GM23248 (cell line): ENCODE data around the gene PABPN1L. TPM values are rescaled to one million over a fixed set of nuclear protein-coding genes. Genes with fewer than 3 reads are reported as not detected.

Experiments
- DNase-seq: peaks from one replicate; pipeline ENCODE4 v3.0.0-alpha.2; 2015
- H2AFZ ChIP-seq: fragments of 200-600 bp; sonication (generic); 2 replicates; pipeline ENCODE4 v1.6.1; 2016; ENCODE audit warnings: antibody characterized with exemption
- H3F3A ChIP-seq: fragments of 200-600 bp; sonication (generic); 2 replicates; pipeline ENCODE4 v1.6.1; 2016; ENCODE audit warnings: mild to moderate bottlenecking, antibody characterized with exemption, mixed run types; ENCODE audit not compliant: insufficient read depth
- H3K27ac ChIP-seq: fragments of 200-600 bp; sonication (generic); 2 replicates; pipeline ENCODE4 v1.5.1; 2016; ENCODE audit warnings: mild to moderate bottlenecking
- H3K27me3 ChIP-seq: fragments of 200-600 bp; sonication (generic); replicated peaks from 2 replicates; pipeline ENCODE4 v1.6.1; 2016; ENCODE audit warnings: mild to moderate bottlenecking; ENCODE audit not compliant: insufficient read depth
- H3K36me3 ChIP-seq: fragments of 200-600 bp; sonication (generic); 2 replicates; pipeline ENCODE4 v1.6.1; 2016; ENCODE audit warnings: low read depth, mild to moderate bottlenecking
- H3K4me1 ChIP-seq: fragments of 200-600 bp; sonication (generic); 2 replicates; pipeline ENCODE4 v1.6.1; 2016; ENCODE audit warnings: mild to moderate bottlenecking; ENCODE audit not compliant: insufficient read depth
- H3K4me2 ChIP-seq: fragments of 200-600 bp; sonication (generic); one replicate; pipeline ENCODE4 v1.6.1; 2016; ENCODE audit warnings: mild to moderate bottlenecking; ENCODE audit not compliant: unreplicated experiment
- H3K4me3 ChIP-seq: fragments of 200-600 bp; sonication (generic); 2 replicates; pipeline ENCODE4 v1.5.1; 2016; ENCODE audit warnings: mild to moderate bottlenecking
- H3K79me2 ChIP-seq: fragments of 200-600 bp; sonication (generic); 2 replicates; pipeline ENCODE4 v1.6.1; 2016; ENCODE audit warnings: mild to moderate bottlenecking; ENCODE audit not compliant: insufficient read depth
- H3K9ac ChIP-seq: fragments of 200-600 bp; sonication (generic); 2 replicates; pipeline ENCODE4 v1.6.1; 2016; ENCODE audit warnings: mild to moderate bottlenecking
- H3K9me2 ChIP-seq: fragments of 200-600 bp; sonication (generic); 2 replicates; pipeline ENCODE4 v1.6.1; 2016; ENCODE audit warnings: mixed run types, mild to moderate bottlenecking, moderate library complexity; ENCODE audit not compliant: insufficient read depth
- H3K9me3 ChIP-seq: fragments of 200-600 bp; sonication (generic); one replicate; pipeline ENCODE4 v1.6.1; 2017; ENCODE audit warnings: low read depth
- H4K20me1 ChIP-seq: fragments of 200-600 bp; sonication (generic); 2 replicates; pipeline ENCODE4 v1.6.0; 2016; ENCODE audit not compliant: insufficient read depth
- EZH2 ChIP-seq: fragments of 200-600 bp; sonication (generic); IDR thresholded peaks from 2 replicates; pipeline ENCODE4 v1.6.1; 2018; ENCODE audit warnings: antibody characterized with exemption, mild to moderate bottlenecking; ENCODE audit not compliant: insufficient read depth, poor library complexity, severe bottlenecking
- EZH2phosphoT487 ChIP-seq: fragments of 200-600 bp; sonication (generic); IDR thresholded peaks from 2 replicates; pipeline ENCODE4 v1.6.1; 2018; ENCODE audit warnings: antibody characterized with exemption, moderate library complexity, mild to moderate bottlenecking, low read depth; ENCODE audit not compliant: insufficient read depth
- whole genome bisulfite sequencing, 2 experiments: methylation state at CpG; one replicate each; pipeline ENCODE4 v1.1.6; 2015 to 2017; ENCODE audit warnings: low lambda C conversion rate in 2 of 2, low coverage in 1 of 2; ENCODE audit errors: missing lambda C conversion rate in 2 of 2; 5-methylcytosine and 5-hydroxymethylcytosine counted together
- in situ Hi-C: fragments of 300-500 bp; cut with MboI; formaldehyde crosslinking; loops from 2 replicates; pipeline ENCODE4 v1.15.0; 2020
- polyA plus RNA-seq: library from polyadenylated mRNA; unstranded; fragments of >200 nt; fragmentation: Nextera tagmentation; extraction: Ambion mirVana; gene quantifications from 2 replicates; pipeline ENCODE4 v1.2.1, GENCODE V29; 2016
- total RNA-seq: library from RNA; depleted of rRNA; stranded (reverse); fragments of >200 nt; shearing (Covaris generic); gene quantifications from 2 replicates; pipeline ENCODE4 v1.2.3, GENCODE V29; 2014

The PABPN1L gene
- total and polyA plus RNA-seq, 2 experiments from 2014 or later: not detected

DNA sequence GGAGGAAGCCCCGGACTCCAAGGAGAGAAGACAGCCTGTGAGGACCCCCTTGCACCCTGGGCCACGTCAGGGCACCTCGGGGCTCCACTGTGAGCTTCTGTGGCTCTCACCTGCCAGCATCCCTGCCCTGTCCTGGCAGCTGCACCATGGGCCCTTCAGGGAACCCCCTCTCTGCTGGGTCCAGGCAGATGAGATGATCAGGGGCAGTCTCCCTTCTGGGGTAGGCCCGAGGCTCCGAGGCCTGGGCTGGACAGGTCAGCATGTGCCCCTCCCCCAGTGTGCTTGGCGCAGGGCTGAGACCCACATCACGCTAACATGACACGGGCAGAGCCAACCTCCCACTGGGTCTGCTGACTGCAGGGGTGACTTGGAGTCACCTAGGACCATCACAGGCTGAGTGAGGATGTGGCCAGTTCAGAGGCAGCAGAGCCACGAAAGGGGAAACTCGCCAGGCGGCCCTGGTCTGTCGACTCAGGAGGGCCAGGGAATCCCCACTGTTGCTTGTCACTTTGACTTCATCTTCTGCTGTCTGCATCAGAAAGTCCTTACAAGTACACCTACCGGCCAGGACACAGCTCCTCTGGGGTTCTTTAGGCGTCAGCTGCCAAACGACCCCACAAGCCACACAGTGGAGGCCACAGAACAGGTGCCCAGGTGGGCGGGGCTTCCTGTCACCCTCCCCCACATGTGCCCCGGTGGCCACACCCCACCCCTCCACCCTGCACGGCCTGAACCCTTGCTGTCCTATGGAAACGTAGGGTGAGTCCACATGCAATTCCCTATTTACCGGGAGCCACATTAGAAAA, 12.0 kb downstream of the PABPN1L start:
- no peaks in the 10 kb centered on the region for H3K36me3 ChIP-seq
- no peak overlapping the region for H3K27ac ChIP-seq
- no peak overlapping the region for H3K4me2 ChIP-seq
- no peaks in the 10 kb centered on the region for H4K20me1 ChIP-seq
- H3K9me2 ChIP-seq: no peaks in the 10 kb centered on the region
- DNase-seq: no peak
- 76 to 80% methylated on average over 18 to 20 of the region's 20 CpGs for WGBS, 2 experiments
- peaks cover 8% of the 10 kb centered on the region; the same call in 1 of the 2 replicates for H3K4me1 ChIP-seq
- H3K4me3 ChIP-seq: no peak overlapping the region
- H2AFZ ChIP-seq: no peak overlapping the region
- H3F3A ChIP-seq: no peaks in the 10 kb centered on the region; the same call in 1 of the 2 replicates
- no peaks in the 10 kb centered on the region for H3K27me3 ChIP-seq
- TF ChIP-seq EZH2phosphoT487 (no peak), EZH2 (no peak)
- peaks cover 27% of the 10 kb centered on the region; the same call in 1 of the 2 replicates for H3K79me2 ChIP-seq
- in situ Hi-C loops: no loop called here
- no peaks in the 10 kb centered on the region for H3K9me3 ChIP-seq
- no peak overlapping the region for H3K9ac ChIP-seq

DNA sequence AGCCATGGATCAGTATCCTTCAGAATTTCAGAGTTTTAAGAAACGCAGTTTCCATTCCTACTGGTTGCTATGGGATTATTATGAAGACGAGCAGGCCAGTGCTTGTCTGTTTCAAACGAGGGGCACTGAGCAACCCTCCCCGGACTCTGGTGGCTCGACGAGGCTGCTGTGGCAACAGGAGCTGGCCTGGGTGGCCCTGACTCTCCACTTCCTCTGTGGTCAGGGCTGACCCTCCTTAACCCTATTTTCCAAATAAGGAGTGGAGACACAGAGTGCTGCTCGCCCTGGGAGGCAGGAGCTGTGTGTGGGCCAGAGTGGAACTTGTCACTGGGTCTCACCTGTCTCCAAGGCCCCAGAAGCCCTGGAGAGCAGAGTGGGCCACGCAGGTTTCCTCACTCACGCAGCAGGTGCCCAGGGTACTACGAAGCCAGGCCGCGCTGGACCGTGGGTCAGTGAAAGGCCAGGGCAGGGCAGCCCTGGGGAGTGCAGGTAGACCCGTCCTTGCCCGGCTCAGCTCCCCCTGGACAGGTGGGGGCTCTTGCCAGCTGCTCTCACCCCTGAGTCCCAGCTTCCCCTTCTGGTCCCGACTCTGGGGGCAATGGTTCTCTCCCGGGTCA, 13.0 kb downstream of the PABPN1L start:
- H3K79me2 ChIP-seq: peaks cover 21% of the 10 kb centered on the region; the same call in 1 of the 2 replicates
- no peaks in the 10 kb centered on the region for H3K9me2 ChIP-seq
- H3K9ac ChIP-seq: no peak overlapping the region
- in situ Hi-C loops: no loop called here
- no peaks in the 10 kb centered on the region for H4K20me1 ChIP-seq
- 80 to 83% methylated on average over 17 of the region's 17 CpGs for WGBS, 2 experiments
- H3K4me2 ChIP-seq: no peak overlapping the region
- H3K27ac ChIP-seq: no peak overlapping the region
- H3K27me3 ChIP-seq: no peaks in the 10 kb centered on the region
- H3K4me3 ChIP-seq: no peak overlapping the region
- no peaks in the 10 kb centered on the region; the same call in 1 of the 2 replicates for H3F3A ChIP-seq
- no peak for DNase-seq
- TF ChIP-seq EZH2: no peak
- no peak for TF ChIP-seq EZH2phosphoT487
- peaks cover 8% of the 10 kb centered on the region; the same call in 1 of the 2 replicates for H3K4me1 ChIP-seq
- no peaks in the 10 kb centered on the region for H3K9me3 ChIP-seq
- no peaks in the 10 kb centered on the region for H3K36me3 ChIP-seq
- no peak overlapping the region for H2AFZ ChIP-seq

DNA sequence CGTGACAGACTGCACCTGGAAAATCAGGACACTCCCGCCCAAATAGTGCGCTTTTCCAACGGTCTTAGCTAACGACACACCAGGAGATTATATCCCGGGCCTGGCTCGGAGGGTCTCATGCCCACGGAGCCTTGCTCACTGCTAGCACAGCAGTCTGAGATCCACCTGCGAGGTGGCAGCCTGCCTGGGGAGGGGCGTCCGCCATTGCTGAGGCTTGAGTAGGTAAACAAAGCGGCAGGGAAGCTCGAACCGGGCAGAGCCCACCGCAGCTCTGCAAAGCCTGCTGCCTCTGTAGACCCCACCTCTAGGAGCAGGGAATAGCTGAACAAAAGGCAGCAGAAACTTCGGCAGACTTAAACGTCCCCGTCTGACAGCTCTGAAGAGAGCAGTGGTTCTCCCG, 14.8 kb downstream of the PABPN1L start:
- WGBS, 2 experiments: 94 to 96% methylated on average over 19 of the region's 19 CpGs
- H3K9ac ChIP-seq: no peak overlapping the region
- H2AFZ ChIP-seq: no peak overlapping the region
- H3K79me2 ChIP-seq: peaks cover 17% of the 10 kb centered on the region; the same call in 1 of the 2 replicates
- H3K4me1 ChIP-seq: 0 out of 2 replicates have a peak, but pooled peaks cover 3% of the 10 kb centered on the region
- no peak overlapping the region for H3K4me3 ChIP-seq
- no peaks in the 10 kb centered on the region; the same call in 1 of the 2 replicates for H3F3A ChIP-seq
- no peak overlapping the region for H3K4me2 ChIP-seq
- TF ChIP-seq EZH2phosphoT487 (no peak), EZH2 (no peak)
- no peaks in the 10 kb centered on the region for H4K20me1 ChIP-seq
- H3K27me3 ChIP-seq: no peaks in the 10 kb centered on the region
- H3K27ac ChIP-seq: no peak overlapping the region
- no peak for DNase-seq
- H3K9me3 ChIP-seq: no peaks in the 10 kb centered on the region
- H3K9me2 ChIP-seq: no peaks in the 10 kb centered on the region
- H3K36me3 ChIP-seq: no peaks in the 10 kb centered on the region
- in situ Hi-C loops: no loop called here

DNA sequence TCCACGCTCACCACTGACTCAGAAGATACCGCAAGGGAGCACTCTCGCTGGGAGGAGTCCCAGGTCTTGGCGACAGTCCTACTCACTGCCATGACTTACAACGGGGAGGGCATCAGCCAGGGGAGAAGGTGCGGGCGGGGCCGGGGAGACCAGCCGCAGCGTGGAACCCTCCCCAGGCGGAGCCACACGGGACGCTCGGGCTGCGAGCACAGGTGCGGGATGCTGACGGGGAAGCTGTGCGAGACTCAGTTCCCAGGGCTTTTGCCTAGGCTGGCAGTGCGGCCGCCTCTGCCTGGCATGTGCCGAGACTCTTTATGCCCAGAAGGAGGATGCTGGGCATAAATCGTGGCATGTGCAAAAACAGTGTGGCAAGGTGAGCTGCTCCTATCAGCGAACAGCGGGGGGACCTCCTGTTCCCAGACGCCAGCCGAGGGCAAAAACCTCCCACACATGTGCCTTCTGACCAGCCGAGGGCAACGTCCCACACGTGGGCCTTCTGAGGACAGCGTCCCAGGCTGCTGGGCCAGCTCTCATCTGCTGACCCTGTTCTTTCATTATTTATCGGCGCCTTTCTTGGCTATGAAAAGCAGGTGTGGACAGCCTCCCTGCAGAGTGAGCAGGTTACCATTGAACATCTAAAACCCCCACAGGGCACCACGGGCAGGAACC, 15.8 kb downstream of the PABPN1L start:
- no peak overlapping the region for H3K9ac ChIP-seq
- TF ChIP-seq EZH2 (no peak), EZH2phosphoT487 (no peak)
- H3K27ac ChIP-seq: no peak overlapping the region
- no peaks in the 10 kb centered on the region for H4K20me1 ChIP-seq
- no peaks in the 10 kb centered on the region for H3K9me2 ChIP-seq
- no peaks in the 10 kb centered on the region for H3K27me3 ChIP-seq
- H3K4me2 ChIP-seq: no peak overlapping the region
- no peak overlapping the region for H2AFZ ChIP-seq
- H3F3A ChIP-seq: no peaks in the 10 kb centered on the region; the same call in 1 of the 2 replicates
- no peaks in the 10 kb centered on the region for H3K4me1 ChIP-seq
- H3K9me3 ChIP-seq: no peaks in the 10 kb centered on the region
- no peak overlapping the region for H3K4me3 ChIP-seq
- H3K79me2 ChIP-seq: peaks cover 11% of the 10 kb centered on the region; the same call in 1 of the 2 replicates
- in situ Hi-C loops: no loop called here
- DNase-seq: no peak
- H3K36me3 ChIP-seq: no peaks in the 10 kb centered on the region
- WGBS, 2 experiments: 94% methylated on average over 28 to 33 of the region's 33 CpGs
